GM21529 (cell line): Measurements from ENCODE around the gene CGB2.
"Not testable (repeated sequence)": the region's sequence is repeated elsewhere in the genome, so short reads cannot be mapped to it uniquely, and the experiment has no call there.

Source experiments
- ATAC-seq: cut with Tn5 transposase; IDR thresholded peaks from one replicate; pipeline ENCODE4 v1.9.1; 2021; ENCODE audit not compliant: unreplicated experiment

The CGB2 gene

DNA sequence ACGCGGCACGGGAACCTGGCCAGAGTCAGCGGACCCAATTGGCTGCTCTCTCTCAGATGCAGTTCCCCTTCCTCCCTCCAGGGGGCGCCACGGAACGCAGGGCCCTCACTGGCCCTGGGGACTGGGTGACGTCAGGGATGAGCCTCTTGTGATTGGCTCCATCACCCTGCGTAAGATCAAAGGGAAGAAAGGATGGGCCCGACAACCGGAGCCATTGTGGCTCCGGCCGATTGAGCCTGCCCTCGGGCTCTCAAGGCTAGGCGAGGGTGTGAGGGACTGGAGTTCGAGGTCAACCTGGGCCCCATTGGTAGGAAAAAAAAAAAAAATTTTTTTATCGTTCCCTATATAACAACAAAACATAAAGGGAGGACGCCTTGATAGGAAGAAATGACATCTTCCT lies 5.1 kb downstream of the CGB2 start, which contains the start of gene CGB1:
CGB1 (minus strand) TSS at position 81 of the 400 bp plus-strand sequence. CDS start 184 bp downstream, outside the sequence.
- ATAC-seq: not testable (repeated sequence)

DNA sequence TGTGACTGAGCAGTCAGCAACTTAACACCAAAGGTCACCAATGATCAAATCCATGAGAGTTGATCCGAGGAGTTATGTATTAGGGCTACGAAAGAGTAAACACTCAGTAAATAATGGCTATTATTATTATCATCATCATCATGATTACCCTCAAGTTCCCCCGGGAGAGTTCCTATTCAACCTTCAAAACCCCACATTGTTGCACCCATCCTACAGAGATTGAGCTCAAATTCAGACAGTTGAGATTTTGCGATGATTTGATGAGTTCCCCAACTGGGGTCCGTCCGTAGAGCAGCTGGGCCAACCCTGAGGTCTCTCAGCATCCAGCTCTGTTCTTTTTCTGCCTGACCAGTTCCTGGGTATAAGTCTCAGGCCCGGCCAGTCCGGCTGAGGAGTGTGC lies 6.4 kb downstream of the CGB2 start:
- not testable (repeated sequence) for ATAC-seq

DNA sequence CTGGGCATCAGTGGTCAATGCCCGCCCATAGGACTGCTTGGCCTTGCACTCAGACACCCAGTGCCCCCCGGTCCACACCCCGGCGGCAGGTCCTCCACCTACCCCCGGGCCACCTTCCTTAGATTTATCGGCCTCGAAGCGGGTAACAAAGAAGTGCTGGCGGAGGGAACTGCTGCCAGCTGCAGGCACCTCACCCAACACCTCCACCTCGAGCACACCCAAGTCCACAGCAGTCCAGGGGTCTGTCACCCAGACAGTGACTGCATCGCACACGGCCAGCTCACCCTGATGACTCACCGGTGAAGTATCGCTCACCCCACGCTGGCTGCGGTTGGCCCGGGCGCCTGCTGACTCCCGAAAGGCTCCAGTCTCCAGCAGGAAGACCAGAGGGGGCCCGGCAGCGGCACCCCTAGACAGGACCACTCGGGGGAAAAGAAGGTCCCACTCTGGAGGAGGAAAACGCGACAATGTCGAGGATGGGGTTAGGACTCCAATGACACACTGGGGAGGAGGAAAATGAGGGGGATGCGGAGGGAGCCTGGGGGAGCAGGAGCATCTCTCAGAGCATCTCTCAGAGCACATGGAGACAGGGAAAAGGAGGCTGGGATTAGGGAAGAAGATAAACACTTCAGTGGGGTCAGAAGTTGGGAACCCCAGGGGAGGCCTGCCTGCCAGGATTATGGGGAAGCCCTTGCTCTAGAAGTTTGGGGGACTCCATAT lies 7.0 kb downstream of the CGB2 start:
- ATAC-seq: not testable (repeated sequence)

DNA sequence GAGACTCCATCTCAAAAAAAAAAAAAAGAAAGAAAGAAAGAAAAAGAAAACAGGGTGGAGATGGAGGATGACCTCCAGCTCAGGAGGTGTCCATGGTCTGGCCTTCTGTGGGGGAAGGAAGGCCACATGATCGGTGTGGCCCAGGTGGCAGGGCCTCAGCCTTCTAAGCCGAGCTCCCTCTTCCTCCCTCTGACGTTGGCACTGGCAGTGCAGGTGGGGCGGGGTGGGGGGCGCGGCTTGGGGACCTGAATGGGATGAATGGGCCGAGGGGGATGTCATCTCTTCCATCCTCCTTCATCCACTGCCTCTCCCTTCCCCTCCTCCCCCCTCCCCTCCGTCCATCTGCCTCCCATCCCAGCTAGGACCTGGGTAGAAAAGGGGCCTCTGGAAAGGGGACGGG lies 8.0 kb downstream of the CGB2 start:
- not testable (repeated sequence) for ATAC-seq

DNA sequence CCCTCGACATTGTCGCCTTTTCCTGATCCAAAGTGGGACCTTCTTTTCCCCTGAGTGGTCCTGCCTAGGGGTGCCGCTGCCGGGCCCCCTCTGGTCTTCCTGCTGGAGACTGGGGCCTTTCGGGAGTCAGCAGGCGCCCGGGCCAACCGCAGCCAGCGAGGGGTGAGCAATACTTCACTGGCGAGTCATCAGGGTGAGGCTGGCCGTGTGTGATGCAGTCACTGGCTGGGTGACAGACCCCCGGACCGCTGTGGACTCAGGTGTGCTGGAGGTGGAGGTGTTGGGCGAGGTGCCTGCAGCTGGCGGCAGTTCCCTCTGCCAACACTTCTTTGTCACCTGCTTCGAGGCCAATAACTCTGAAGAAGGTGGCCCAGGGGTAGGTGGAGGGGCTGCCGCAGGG lies 10.5 kb downstream of the CGB2 start:
- ATAC-seq: no peak

DNA sequence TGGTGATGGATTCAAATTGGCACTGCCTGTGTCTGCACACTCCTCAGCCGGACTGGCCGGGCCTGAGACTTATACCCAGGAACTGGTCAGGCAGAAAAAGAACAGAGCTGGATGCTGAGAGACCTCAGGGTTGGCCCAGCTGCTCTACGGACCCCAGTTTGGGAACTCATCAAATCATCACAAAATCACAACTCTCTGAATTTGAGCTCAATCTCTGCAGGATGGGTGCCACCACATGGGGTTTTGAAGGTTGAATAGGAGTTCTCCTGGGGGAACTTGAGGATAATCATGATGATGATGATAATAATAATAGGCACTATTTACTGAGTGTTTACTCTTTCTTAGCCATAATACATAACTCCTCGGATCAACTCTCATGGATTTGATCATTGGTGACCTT lies 11.0 kb downstream of the CGB2 start:
- not testable (repeated sequence) for ATAC-seq

DNA sequence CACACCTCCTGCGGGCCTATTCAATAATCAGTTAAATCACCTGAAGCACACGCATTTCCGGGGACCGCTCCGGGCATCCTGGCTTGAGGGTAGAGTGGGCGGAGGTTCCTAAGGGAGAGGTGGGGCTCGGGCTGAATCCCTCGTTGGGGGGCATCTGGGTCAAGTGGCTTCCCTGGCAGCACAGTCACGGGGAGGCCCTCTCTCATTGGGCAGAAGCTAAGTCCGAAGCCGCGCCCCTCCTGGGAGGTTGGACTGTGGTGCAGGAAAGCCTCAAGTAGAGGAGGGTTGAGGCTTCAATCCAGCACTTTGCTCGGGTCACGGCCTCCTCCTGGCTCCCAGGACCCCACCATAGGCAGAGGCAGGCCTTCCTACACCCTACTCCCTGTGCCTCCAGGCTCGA lies 11.9 kb downstream of the CGB2 start, which contains the start of gene CGB5:
CGB5 (plus strand) TSS at position 301 of the 400 bp plus-strand sequence. CDS start 362 bp downstream, outside the sequence.
- ATAC-seq: not testable (repeated sequence)

DNA sequence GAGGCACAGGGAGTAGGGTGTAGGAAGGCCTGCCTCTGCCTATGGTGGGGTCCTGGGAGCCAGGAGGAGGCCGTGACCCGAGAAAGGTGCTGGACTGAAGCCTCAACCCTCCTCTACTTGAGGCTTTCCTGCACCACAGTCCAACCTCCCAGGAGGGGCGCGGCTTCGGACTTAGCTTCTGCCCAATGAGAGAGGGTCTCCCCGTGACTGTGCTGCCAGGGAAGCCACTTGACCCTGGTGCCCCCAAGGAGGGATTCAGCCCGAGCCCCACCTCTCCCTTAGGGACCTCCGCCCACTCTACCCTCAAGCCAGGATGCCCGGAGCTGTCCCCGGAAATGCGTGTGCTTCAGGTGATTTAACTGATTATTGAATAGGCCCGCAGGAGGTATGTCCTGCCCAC lies 17.3 kb downstream of the CGB2 start, which contains the start of gene CGB8:
CGB8 (minus strand) TSS at position 101 of the 400 bp plus-strand sequence. CDS start 372 bp downstream, outside the sequence.
- ATAC-seq: not testable (repeated sequence)

DNA sequence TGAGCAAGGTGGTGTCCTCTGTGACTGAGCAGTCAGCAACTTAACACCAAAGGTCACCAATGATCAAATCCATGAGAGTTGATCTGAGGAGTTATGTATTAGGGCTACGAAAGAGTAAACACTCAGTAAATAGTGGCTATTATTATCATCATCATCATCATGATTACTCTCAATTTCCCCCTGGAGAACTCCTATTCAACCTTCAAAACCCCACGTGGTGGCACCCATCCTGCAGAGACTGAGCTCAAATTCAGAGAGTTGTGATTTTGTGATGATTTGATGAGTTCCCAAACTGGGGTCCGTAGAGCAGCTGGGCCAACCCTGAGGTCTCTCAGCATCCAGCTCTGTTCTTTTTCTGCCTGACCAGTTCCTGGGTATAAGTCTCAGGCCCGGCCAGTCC lies 18.1 kb downstream of the CGB2 start:
- not testable (repeated sequence) for ATAC-seq

DNA sequence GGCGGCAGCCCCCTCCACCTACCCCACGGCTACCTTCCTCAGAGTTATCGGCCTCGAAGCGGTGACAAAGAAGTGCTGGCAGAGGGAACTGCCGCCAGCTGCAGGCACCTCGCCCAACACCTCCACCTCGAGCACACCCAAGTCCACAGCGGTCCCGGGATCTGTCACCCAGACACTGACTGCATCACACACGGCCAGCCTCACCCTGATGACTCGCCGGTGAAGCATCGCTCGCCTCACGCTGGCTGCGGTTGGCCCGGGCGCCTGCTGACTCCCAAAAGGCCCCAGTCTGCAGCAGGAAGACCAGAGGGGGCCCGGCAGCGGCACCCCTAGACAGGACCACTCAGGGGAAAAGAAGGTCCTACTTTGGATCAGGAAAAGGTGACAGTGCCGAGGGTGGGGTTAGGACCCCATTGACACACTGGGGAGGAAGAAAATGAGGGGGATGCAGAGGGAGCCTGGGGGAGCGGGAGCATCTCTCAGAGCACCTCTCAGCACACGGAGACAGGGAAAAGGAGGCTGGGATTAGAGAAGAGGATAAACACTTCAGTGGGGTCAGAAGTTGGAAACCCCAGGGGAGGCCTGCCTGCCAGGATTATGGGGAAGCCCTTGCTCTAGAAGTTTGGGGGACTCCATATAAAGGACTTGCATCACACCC lies 18.8 kb downstream of the CGB2 start:
- ATAC-seq: not testable (repeated sequence)

DNA sequence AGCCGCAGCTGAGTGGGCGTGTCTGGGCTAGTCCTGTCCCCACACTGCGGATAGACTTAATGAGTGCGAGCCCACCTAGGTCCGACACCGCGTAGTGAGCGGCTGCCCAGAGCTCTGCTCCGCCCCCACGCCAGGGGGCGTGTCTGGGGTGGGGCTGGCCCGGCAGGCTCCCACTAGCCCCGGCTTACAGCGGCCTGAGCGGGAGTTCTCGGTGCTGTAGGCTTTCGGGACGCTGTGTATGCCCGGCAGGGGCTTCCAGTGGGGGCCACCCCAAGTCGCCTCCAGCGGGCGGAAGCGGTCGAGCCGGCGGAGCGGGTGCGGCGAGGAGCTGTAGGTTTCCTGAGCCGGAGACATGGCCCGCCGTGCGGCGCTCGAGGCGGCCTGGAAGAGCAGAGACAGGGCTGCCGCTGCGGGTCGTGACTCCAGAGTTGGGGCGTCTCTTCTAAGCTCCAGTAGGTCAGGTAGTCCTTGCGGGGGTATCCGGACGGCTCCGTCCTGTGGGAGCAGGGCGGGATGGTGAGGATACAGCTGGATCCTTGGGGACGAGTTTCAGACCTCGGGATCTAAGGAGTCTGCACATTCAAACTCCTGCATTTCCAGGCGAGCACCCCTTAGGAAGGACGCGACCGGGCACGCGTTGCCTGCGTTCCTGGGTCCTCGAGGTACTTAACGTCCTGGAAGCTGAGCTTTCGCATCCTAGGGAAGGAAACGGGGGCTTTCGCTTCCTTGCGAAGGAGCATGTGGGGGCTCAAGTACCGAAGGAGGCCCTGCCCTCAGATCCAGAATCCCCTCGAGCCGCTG lies 24.6 kb downstream of the CGB2 start:
- no peak for ATAC-seq

DNA sequence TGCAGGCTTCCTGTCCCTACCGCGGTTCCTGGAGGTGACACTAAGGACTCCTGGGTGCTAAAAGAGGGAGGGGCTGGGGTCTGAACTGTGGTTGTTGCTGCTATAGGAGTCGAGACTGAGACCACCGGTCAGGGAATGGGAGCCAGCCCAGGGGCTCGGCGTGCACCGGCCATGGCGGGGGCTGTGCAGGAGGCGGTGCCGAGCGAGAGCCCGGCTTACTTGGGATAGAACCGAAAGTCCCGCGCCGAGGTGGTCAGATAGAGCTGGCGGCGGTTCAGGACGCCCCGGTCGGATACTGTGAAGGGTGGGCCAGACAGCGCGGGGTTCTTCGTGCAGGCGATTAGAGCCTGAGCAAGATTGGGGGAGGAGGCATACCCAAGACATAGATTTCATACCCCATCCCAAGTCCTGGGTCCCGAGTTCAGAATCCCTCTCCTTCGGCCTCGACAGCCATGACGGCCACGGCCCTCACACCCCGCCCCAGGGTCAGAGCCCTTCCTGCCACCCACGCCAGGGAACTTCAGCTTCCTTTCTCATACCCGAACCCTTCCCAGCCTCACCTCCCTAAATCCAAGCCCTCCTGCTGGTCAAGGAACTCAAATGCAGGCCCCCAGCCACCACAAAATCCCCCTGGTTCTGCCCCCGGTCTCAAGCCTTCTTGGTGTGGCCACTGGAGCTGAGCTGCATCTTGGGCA lies 25.4 kb downstream of the CGB2 start:
- not testable (repeated sequence) for ATAC-seq

DNA sequence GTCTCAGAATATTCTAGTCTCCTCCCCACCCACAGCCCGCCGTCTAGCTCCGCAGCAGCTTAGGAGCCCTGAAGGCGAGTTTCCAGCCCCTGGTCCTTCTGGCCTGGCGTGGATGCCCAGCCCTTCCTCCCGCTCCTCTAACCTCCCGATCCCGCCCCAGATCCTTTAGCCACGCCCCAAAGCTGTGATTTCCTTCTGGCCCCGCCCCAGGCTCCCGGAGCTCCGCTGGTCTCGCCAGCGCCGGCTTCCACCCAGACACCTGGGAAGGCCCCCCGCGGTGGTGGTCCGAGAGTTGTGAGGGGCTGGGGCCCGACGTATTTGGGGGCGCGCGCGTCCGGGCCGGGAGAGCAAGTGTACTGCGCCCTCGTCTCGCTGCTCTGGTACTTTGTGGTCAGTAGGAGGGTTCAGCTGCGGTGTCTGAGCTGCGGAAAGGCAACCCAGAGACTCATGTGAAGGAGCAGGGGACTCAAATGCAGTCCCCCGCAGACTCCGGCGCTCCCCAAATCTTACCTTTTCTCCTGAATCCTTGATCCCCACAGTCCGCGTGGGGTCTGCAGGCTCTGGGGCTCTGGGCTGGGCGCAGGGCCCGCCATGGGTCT lies 26.0 kb downstream of the CGB2 start, which contains the start of gene CGB7:
CGB7 (minus strand) TSS at position 114 of the 599 bp plus-strand sequence. CDS start 2,374 bp downstream, outside the sequence.
- no peak for ATAC-seq

DNA sequence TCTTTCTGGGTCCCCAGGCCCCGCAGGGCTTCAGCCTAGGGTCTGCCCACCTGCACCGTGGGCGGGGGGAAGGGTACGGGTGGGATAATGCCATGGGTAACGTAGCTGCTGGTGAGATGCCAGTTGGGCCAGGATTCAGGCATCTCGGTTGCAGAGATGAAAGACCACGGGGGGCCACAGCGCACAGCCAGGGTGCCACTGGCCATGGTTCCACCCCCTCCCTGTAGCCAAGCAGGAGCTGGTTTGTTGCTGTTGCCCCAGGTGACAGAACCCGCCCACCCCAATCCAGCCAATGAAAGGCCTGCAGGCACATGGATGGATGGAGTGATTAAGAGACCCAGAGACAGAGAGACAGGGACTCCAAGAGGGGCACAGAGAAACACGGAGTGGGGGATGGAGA lies 26.9 kb downstream of the CGB2 start:
- no peak for ATAC-seq

DNA sequence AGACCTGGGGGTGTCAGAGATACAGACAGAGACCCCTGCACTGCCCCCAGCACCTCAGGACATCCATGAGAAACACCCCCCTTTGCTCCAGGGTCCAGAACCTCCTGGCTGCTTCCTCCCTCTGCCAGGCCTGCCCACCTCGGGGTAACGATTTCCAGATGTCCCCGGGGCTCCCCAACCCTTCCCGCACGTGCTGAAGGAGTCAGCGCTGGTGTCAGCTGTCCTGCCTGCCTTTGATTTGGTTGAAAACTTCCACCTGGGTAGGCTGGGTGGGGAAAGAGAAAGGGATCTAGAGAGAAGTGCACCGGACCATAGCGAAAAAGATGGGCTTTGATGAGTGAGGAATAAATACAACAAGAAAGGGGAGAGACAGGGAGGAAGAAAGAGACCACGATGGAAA lies 27.4 kb downstream of the CGB2 start:
- ATAC-seq: no peak

DNA sequence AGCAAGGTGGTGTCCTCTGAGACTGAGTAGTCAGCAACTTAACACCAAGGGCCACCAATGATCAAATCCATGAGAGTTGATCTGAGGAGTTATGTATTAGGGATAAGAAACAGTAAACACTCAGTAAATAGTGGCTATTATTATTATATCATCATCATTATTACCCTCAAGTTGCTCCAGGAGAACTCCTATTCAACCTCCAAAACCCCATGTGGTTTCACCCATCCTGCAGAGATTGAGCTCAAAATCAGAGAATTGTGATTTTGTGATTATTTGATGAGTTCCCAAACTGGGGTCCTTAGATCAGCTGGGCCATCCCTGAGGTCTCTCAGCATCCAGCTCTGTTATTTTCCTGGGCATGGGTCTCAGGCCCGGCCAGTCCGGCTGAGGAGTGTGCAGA lies 29.3 kb downstream of the CGB2 start:
- no peak for ATAC-seq

DNA sequence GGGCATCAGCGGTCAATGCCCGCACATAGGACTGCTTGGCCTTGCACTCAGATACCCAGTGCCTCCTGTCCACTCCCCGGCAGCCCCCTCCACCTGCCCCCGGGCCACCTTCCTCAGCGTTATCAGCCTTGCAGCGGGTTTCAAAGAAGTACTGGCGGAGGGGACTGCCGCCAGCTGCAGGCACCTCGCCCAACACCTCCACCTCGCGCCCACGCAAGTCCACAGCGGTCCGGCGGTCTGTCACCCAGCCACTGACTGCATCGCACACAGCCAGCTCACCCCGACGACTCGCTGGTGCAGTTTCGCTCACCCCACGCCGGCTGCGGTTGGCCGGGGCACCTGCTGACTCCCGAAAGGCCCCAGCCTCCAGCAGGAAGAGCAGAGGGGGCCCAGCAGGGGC lies 29.8 kb downstream of the CGB2 start:
- no peak for ATAC-seq

DNA sequence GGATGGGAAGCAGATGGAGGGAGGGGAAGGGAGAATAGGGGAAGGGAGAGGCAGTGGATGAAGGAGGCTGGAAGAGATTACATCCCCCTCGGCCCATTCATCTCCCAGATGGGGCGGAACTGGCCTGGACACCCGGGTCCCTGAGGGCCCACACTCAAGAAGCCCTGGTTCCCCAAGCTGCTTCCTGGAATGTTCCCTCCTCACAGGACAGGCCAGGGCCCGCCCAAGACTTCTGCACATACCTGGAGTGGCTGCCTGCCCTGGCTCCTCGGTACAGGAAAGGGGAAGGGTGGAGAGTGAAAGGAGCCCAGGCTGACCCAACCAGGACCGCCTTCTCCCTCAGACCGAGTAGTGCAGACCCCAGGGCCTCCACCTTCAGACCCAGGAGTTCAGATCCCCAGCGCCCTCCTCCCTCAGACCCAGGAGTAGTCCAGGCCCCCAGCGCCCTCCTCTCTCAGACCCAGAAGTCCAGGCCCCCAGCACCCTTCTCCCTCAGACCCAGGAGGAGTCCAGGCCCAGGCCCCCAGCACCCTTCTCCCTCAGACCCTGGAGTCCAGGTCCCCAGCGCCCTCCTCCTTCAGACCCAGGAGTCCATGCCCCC lies 32.4 kb downstream of the CGB2 start:
- ATAC-seq: no peak

DNA sequence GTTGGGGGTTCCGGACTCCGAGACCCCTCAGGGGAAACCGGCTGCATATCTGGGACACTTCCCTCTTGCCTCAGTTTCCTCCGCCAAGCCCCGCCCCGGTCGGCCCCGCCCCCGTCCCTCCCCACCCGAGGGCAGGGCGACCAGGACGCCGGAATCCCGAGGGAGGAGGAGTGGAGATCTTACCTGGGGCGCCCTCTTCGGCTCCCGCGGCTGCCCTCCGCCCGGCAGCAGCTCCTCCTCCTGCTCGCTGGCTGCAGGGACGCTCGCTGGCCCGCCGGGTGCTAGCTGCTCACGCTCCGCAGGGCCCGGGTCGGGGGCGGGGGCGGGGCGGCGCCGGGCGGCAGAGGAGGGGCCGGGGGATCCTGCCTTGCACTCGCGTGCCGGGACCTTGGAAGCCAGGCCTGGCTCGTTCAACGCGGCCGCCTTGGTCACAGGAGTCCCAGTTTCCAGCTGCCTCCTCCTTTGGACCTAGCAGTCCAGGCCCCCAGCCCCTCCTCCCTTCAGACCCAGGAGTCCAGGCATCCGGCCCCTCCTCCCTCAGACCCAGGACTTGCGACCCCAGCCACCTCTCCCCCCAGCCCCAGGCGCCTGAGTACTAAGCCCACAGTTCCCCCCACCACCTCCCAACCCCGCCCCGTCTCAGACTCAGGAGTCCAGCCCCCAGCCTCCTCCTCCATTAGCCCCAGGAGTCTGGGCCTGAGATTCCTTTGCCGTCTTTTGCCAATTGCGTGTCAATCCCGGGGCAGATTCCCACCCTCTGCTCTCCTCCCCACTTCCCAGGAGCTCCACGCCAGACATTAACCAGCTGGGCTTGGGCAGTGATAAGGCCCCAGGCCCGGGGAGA lies 33.3 kb downstream of the CGB2 start, which contains the start of gene NTF4:
NTF4 (minus strand) TSS at position 51 of the 844 bp plus-strand sequence. CDS start 2,821 bp downstream, outside the sequence.
- no peak for ATAC-seq
